Lung (tissue), 16 donors: ENCODE data around the gene MOK. TPM values are rescaled to one million over a fixed set of nuclear protein-coding genes. Genes with fewer than 3 reads are reported as not detected.
A peak's percentile ranks its signal among the peaks of the same experiment; 100 is the strongest.
"Not testable (repeated sequence)": the region's sequence is repeated elsewhere in the genome, so short reads cannot be mapped to it uniquely, and the experiment has no call there.

Experiments used
- ATAC-seq: fragments of 200-7000 bp; cut with Tn5 transposase; one replicate; pipeline ENCODE4 v1.9.1; 2020; ENCODE audit warnings: moderate number of reproducible peaks; ENCODE audit not compliant: insufficient read depth, low FRiP score
- DNase-seq, 3 donors: peaks; one replicate each; pipeline ENCODE4 v3.0.0-alpha.2; 2013 to 2017
- H3K27ac ChIP-seq, 2 donors: one replicate each; pipeline ENCODE4 v1.5.1; 2013; ENCODE audit warnings: mild to moderate bottlenecking in 2 of 2, moderate library complexity in 2 of 2, control low read depth in 1 of 2, inconsistent platforms in 1 of 2, low read depth in 1 of 2, low read length in 1 of 2
- H3K27me3 ChIP-seq, 3 donors: one replicate each; pipeline ENCODE4 v1.5.1; 2013; ENCODE audit warnings: low read length in 2 of 3; ENCODE audit not compliant: control insufficient read depth in 3 of 3, insufficient read depth in 3 of 3
- H3K36me3 ChIP-seq, 4 donors: one replicate each; pipeline ENCODE4 v1.5.1; 2013; ENCODE audit warnings: low read length in 4 of 4, mild to moderate bottlenecking in 1 of 4, moderate library complexity in 1 of 4; ENCODE audit not compliant: control insufficient read depth in 4 of 4, insufficient read depth in 4 of 4
- H3K4me1 ChIP-seq, 5 donors: one replicate each; pipeline ENCODE4 v1.5.1; 2013; ENCODE audit warnings: low read length in 5 of 5, mild to moderate bottlenecking in 2 of 5, moderate library complexity in 1 of 5; ENCODE audit not compliant: control insufficient read depth in 5 of 5, insufficient read depth in 5 of 5
- H3K4me3 ChIP-seq: one replicate; pipeline ENCODE4 v1.5.1; 2013; ENCODE audit warnings: mild to moderate bottlenecking, control low read depth, moderate library complexity
- H3K9ac ChIP-seq, 2 donors: one replicate each; pipeline ENCODE4 v1.5.1; 2013; ENCODE audit warnings: low read length in 2 of 2, control low read depth in 1 of 2; ENCODE audit not compliant: insufficient read depth in 1 of 2
- H3K9me3 ChIP-seq, 4 donors: one replicate each; pipeline ENCODE4 v1.5.1; 2013; ENCODE audit warnings: low read length in 3 of 4, mild to moderate bottlenecking in 1 of 4, moderate library complexity in 1 of 4; ENCODE audit not compliant: control insufficient read depth in 4 of 4, insufficient read depth in 3 of 4
- CTCF ChIP-seq: IDR thresholded peaks from 2 replicates; pipeline ENCODE4 v1.5.1; 2012; ENCODE audit warnings: mild to moderate bottlenecking; ENCODE audit errors: control extremely low read depth, extremely low read depth
- WGBS, 2 donors: extraction: QIAGEN DNeasy Blood & Tissue Kit; methylation state at CpG; one replicate each; pipeline ENCODE4 v1.1.7; 2013; 5-methylcytosine and 5-hydroxymethylcytosine counted together
- long read RNA-seq, 5 donors: transcript quantifications; one replicate each; lab custom pipeline, GENCODE V29; 2026
- polyA plus RNA-seq, 2 donors: library from polyadenylated mRNA; stranded (reverse); fragments of 200-250 nt; gene quantifications; one replicate each; pipeline ENCODE4 v1.2.1, GENCODE V29; 2013
- total RNA-seq, 2 donors: library from RNA; depleted of rRNA in 1 of 2; stranded (reverse); fragments of >200 nt in 1 of 2; gene quantifications; one replicate each; pipeline ENCODE4 v1.2.1, GENCODE V29; 2014 to 2021
- donor health status: control.
- donor health status: control.
- donor health status: Bipolar disorder and iron deficiency.
- donor health status: healthy.
- donor health status: DM: yes; HTN: yes; CAD: no.

MOK gene
- total RNA-seq (10 to 100 TPM; 35.2 to 35.4 TPM), polyA plus RNA-seq (10 to 100 TPM; 11.1 to 15.5 TPM)
- long read RNA-seq, donor 1, partial matches to known transcripts, result 0 of 3 reads
- long read RNA-seq, donor 1, other reads (novel, unspliced or antisense), result 0 of 3 reads
- long read RNA-seq, donor 2, result 0 reads
- long read RNA-seq, donor 3, partial matches to known transcripts, result 0 of 3 reads
- long read RNA-seq, donor 3, other reads (novel, unspliced or antisense), result 0 of 3 reads
- long read RNA-seq, donor 4, partial matches to known transcripts, result 0 of 3 reads
- long read RNA-seq, donor 4, other reads (novel, unspliced or antisense), result 0 of 3 reads
- long read RNA-seq, donor 5, partial matches to known transcripts, result 0 of 2 reads
- long read RNA-seq, donor 5, other reads (novel, unspliced or antisense), result 0 of 2 reads

- 1% methylated on average over 53 of the region's 53 CpGs for WGBS, 2 donors
- Histone ChIP-seq H3K27me3 (no peaks in the 10 kb centered on the region), H3K9me3 (no peaks in the 10 kb centered on the region), H3K9ac (peak within 1 kb of the TSS; percentile 83 to 94), H3K4me1 (peaks cover 0 to 9% (median 0%) of the 10 kb centered on the region in 5 donors), H3K27ac (peak within 1 kb of the TSS; percentile 39 to 80), H3K36me3 (no peaks in the 10 kb centered on the region), H3K4me3 (peak within 1 kb of the TSS; percentile 70)
- ATAC-seq (peak; percentile 93), DNase-seq (peak; percentile 99 to 100 (median 99))
- no peak for TF ChIP-seq CTCF
Observed at GRCh38 chr14:102304611-102305506, at the start of gene MOK. Gene MOK, minus strand, starts transcription at chr14:102305164. Its CDS starts 196 bp downstream, at chr14:102304968.

- no peaks in the 10 kb centered on the region for H3K9me3 ChIP-seq
- H3K9ac ChIP-seq, result no peak overlapping the region
- peaks cover 27 to 41% (median 38%) of the 10 kb centered on the region in 4 donors for H3K36me3 ChIP-seq
- TF ChIP-seq CTCF, result no peak
- H3K4me3 ChIP-seq, result no peak overlapping the region
- ATAC-seq, result no peak
- no peak overlapping the region for H3K27ac ChIP-seq
- no peaks in the 10 kb centered on the region for H3K27me3 ChIP-seq
- peaks cover 0 to 9% (median 0%) of the 10 kb centered on the region in 5 donors for H3K4me1 ChIP-seq
- 76 to 88% methylated on average over 8 of the region's 8 CpGs for WGBS, 2 donors
- DNase-seq, result no peak
Observed at GRCh38 chr14:102353126-102353619, 48.2 kb upstream of the MOK start.

GRCh38 chr14:102352213-102352612 lies 47.2 kb upstream of the MOK start:
- Histone ChIP-seq H3K27me3 (no peaks in the 10 kb centered on the region), H3K36me3 (peaks cover 27 to 40% (median 34%) of the 10 kb centered on the region in 4 donors), H3K9me3 (no peaks in the 10 kb centered on the region), H3K4me3 (no peak overlapping the region), H3K27ac (peak overlapping the region in 1 of 2 donors; percentile 65), H3K9ac (no peak overlapping the region), H3K4me1 (peaks cover 0 to 9% (median 0%) of the 10 kb centered on the region in 5 donors)
- 32 to 85% methylated on average over 4 of the region's 4 CpGs for WGBS, 2 donors
- DNase-seq (no peak), ATAC-seq (no peak)
- TF ChIP-seq CTCF, result no peak

- not testable (repeated sequence) for ATAC-seq, H3K9ac ChIP-seq, H3K4me3 ChIP-seq, H3K9me3 ChIP-seq, H3K4me1 ChIP-seq, H3K27me3 ChIP-seq, H3K27ac ChIP-seq
- WGBS, 2 donors, result 66 to 70% methylated on average over 9 of the region's 9 CpGs
- H3K36me3 ChIP-seq, result peaks cover 29 to 40% (median 34%) of the 10 kb centered on the region in 4 donors
- DNase-seq, result peak in 1 of 3 donors; percentile 21
Observed at GRCh38 chr14:102351593-102351992, 46.6 kb upstream of the MOK start.
